ENCODE data around the gene BCKDK.

The BCKDK gene

GRCh38 chr16:31085411-31085810, 22.8 kb upstream of the BCKDK start:
- peaks cover 17% of the 10 kb centered on the region for H3K36me3 ChIP-seq (ENCODE audit: control insufficient read depth, insufficient read depth, low read length)
- H3K4me3 ChIP-seq (replicated peaks; ENCODE audit: low read depth, low read length), result no peak overlapping the region
- no peak for DNase-seq (ENCODE audit: extremely low read depth, insufficient read length)
- TF ChIP-seq CTCF (IDR thresholded peaks at IDR 0.05; ENCODE audit: insufficient read depth, low read length, poor library complexity, severe bottlenecking), result no peak
- no peaks in the 10 kb centered on the region for H3K27me3 ChIP-seq (replicated peaks; ENCODE audit: control insufficient read depth, insufficient read depth, low read length)

GRCh38 chr16:31085873-31086628, 22.1 kb upstream of the BCKDK start:
- Histone ChIP-seq H3K27me3 (replicated peaks; ENCODE audit: control insufficient read depth, insufficient read depth, low read length) (no peaks in the 10 kb centered on the region), H3K36me3 (ENCODE audit: control insufficient read depth, insufficient read depth, low read length) (peaks cover 18% of the 10 kb centered on the region), H3K4me3 (replicated peaks; ENCODE audit: low read depth, low read length) (no peak overlapping the region)
- no peak for TF ChIP-seq CTCF (IDR thresholded peaks at IDR 0.05; ENCODE audit: insufficient read depth, low read length, poor library complexity, severe bottlenecking)
- no peak for DNase-seq (ENCODE audit: extremely low read depth, insufficient read length)

GRCh38 chr16:31086629-31086906, 21.6 kb upstream of the BCKDK start:
- DNase-seq (ENCODE audit: extremely low read depth, insufficient read length), result no peak
- Histone ChIP-seq H3K27me3 (replicated peaks; ENCODE audit: control insufficient read depth, insufficient read depth, low read length) (no peaks in the 10 kb centered on the region), H3K36me3 (ENCODE audit: control insufficient read depth, insufficient read depth, low read length) (peaks cover 19% of the 10 kb centered on the region), H3K4me3 (replicated peaks; ENCODE audit: low read depth, low read length) (no peak overlapping the region)
- no peak for TF ChIP-seq CTCF (IDR thresholded peaks at IDR 0.05; ENCODE audit: insufficient read depth, low read length, poor library complexity, severe bottlenecking)

GRCh38 chr16:31087481-31087880, 20.7 kb upstream of the BCKDK start:
- Histone ChIP-seq H3K4me3 (replicated peaks; ENCODE audit: low read depth, low read length) (no peak overlapping the region), H3K36me3 (ENCODE audit: control insufficient read depth, insufficient read depth, low read length) (peaks cover 17% of the 10 kb centered on the region), H3K27me3 (replicated peaks; ENCODE audit: control insufficient read depth, insufficient read depth, low read length) (no peaks in the 10 kb centered on the region)
- no peak for TF ChIP-seq CTCF (IDR thresholded peaks at IDR 0.05; ENCODE audit: insufficient read depth, low read length, poor library complexity, severe bottlenecking)
- no peak for DNase-seq (ENCODE audit: extremely low read depth, insufficient read length)

GRCh38 chr16:31087971-31088370, 20.2 kb upstream of the BCKDK start:
- no peak for DNase-seq (ENCODE audit: extremely low read depth, insufficient read length)
- Histone ChIP-seq H3K36me3 (ENCODE audit: control insufficient read depth, insufficient read depth, low read length) (peaks cover 17% of the 10 kb centered on the region), H3K27me3 (replicated peaks; ENCODE audit: control insufficient read depth, insufficient read depth, low read length) (no peaks in the 10 kb centered on the region), H3K4me3 (replicated peaks; ENCODE audit: low read depth, low read length) (no peak overlapping the region)
- no peak for TF ChIP-seq CTCF (IDR thresholded peaks at IDR 0.05; ENCODE audit: insufficient read depth, low read length, poor library complexity, severe bottlenecking)

Data from GM06990 (cell line).